Natural killer cell (primary cell): Measurements from ENCODE around the gene ARHGAP26. TPM values are rescaled to one million over a fixed set of nuclear protein-coding genes. Genes with fewer than 3 reads are reported as not detected.
A peak's percentile ranks its signal among the peaks of the same experiment; 100 is the strongest.

Experiments
- ATAC-seq, 3 donors: fragments of 150-1000 bp in 2 of 3; fragments of 200-7000 bp in 1 of 3; cut with Tn5 transposase; 1 replicate in 1 of 3; 2 replicates in 2 of 3; pipeline ENCODE4 v1.10.0; 2021; ENCODE audit warnings: mild to moderate bottlenecking in 2 of 3, moderate library complexity in 2 of 3
- DNase-seq, 2 donors: peaks; one replicate each; pipeline versions ENCODE4 v3.0.0 to v3.0.0-alpha.2; 2013 to 2021; ENCODE audit warnings: mixed read lengths in 1 of 2
- H3K27ac ChIP-seq: one replicate; pipeline ENCODE4 v1.5.1; 2013; ENCODE audit warnings: mild to moderate bottlenecking, low read length
- H3K27me3 ChIP-seq: one replicate; pipeline ENCODE4 v1.6.1; 2013; ENCODE audit warnings: low read length; ENCODE audit not compliant: control insufficient read depth, insufficient read depth
- H3K36me3 ChIP-seq: one replicate; pipeline ENCODE4 v1.6.1; 2013; ENCODE audit warnings: low read length; ENCODE audit not compliant: control insufficient read depth, insufficient read depth
- H3K4me1 ChIP-seq: one replicate; pipeline ENCODE4 v1.6.1; 2013; ENCODE audit warnings: low read length; ENCODE audit not compliant: control insufficient read depth, insufficient read depth
- H3K4me3 ChIP-seq: one replicate; pipeline ENCODE4 v1.5.1; 2013; ENCODE audit warnings: low read length
- H3K9me3 ChIP-seq: one replicate; pipeline ENCODE4 v1.6.1; 2013; ENCODE audit warnings: low read length; ENCODE audit not compliant: control insufficient read depth, insufficient read depth
- H3K27ac Mint-ChIP-seq, 2 donors: one replicate each; pipeline ENCODE4 v1.8.0; 2022; ENCODE audit warnings: mild to moderate bottlenecking in 2 of 2, mixed read lengths in 2 of 2, moderate library complexity in 1 of 2
- H3K27me3 Mint-ChIP-seq, 2 donors: one replicate each; pipeline ENCODE4 v1.8.0; 2022; ENCODE audit warnings: low read depth in 2 of 2, mixed read lengths in 2 of 2
- H3K36me3 Mint-ChIP-seq: one replicate; pipeline ENCODE4 v1.8.0; 2022; ENCODE audit warnings: mixed read lengths
- H3K4me1 Mint-ChIP-seq, 2 donors: one replicate each; pipeline ENCODE4 v1.8.0; 2022; ENCODE audit warnings: mixed read lengths in 2 of 2
- H3K4me3 Mint-ChIP-seq: one replicate; pipeline ENCODE4 v1.8.0; 2022; ENCODE audit warnings: mild to moderate bottlenecking, moderate library complexity, mixed read lengths
- H3K9me3 Mint-ChIP-seq, 2 donors: one replicate each; pipeline ENCODE4 v1.8.0; 2022; ENCODE audit warnings: mixed read lengths in 2 of 2
- WGBS: methylation state at CpG from one replicate; pipeline ENCODE4 v1.1.7; 2013; ENCODE audit warnings: missing lambda C conversion rate; ENCODE audit not compliant: insufficient coverage; 5-methylcytosine and 5-hydroxymethylcytosine counted together
- intact Hi-C: fragments of 100-400 bp; cut with micrococcal nuclease; formaldehyde crosslinking; loops from one replicate; pipeline ENCODE4 v1.14.2; 2022
- total RNA-seq, 4 donors: library from RNA; stranded (reverse); fragments of 120-200 nt in 1 of 4; gene quantifications; one replicate each; pipeline versions ENCODE4 v1.2.3 to v1.2.4, GENCODE V29; 2013 to 2022
- TF ChIP-seq, protein P1 (sequence below): fragments of 200-600 bp; IDR thresholded peaks from one replicate; pipeline ENCODE4 v1.8.0; 2022; ENCODE audit warnings: antibody characterized with exemption

Gene ARHGAP26
- total RNA-seq, 3 donors from 2014 or later (not counting 1 experiment from before 2014, with no cell fraction given) = 153 to 159 (median 158) TPM

DNA sequence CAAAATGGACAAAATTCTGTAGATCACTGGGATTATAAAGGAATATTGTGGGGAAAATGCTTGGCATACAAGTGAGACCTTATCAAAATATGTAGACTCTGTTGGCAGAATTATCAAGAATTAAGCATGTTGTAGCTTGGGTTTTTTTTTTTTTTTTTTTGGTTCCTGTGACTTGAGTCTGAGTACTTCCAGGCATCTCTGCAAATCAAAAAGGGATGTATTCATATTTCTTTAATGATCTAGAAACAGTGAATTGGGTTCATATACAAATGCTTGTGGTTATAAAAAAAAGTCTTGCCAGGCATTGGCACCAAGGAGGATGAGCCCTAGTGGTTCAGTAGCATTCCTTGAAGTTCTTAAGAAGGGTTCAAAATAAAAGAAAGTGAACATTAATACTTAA is 292.2 kb downstream of the ARHGAP26 start:
- H3K36me3 ChIP-seq = peaks cover 23% of the 10 kb centered on the region

DNA sequence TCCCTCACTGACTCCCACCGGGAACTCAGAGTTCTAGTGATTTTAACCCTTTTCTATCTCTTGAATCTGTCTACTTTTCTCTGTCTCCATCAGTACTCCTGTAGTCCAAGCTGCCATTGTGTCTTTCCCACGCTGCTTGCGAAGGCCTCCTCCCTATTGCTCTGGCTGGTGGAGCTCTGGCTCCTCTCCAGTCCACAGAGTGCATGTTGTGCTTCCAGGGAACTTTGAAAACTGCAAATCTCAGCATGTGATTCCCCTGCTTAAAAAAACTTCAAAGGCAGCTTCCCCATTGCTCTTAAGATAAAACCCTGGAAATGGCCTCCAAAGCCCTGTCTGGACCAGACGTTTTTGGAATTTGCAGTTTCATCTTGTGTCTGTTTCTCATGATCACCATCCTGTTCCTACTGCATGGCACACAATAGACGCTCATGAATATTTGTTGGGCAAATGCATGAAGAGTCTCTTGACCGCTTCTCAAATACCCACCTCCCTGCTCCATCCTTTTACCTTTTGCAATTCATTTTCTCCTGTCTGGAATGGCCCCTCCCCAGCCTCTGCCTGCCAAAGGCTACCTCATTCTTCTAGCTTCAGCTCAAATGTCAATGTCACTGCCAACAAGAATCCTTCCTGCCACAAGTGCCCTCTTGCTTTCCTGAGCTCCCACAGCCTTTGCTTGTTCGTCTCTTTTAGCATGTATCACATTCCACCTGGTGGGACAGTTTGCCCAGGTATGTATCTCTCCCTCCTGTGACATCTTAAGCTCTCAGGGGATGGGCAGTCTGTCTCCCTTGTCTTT is 293.2 kb downstream of the ARHGAP26 start:
- Mint-ChIP-seq H3K9me3 (no peaks in the 10 kb centered on the region), H3K27me3 (no peaks in the 10 kb centered on the region), H3K27ac (peak overlapping the region; percentile 4 to 6), H3K4me1 (peaks cover 23 to 34% of the 10 kb centered on the region in 2 donors), H3K36me3 (peaks cover 60% of the 10 kb centered on the region), H3K4me3 (no peak overlapping the region)
- intact Hi-C loops = no loop called here
- H3K4me1 ChIP-seq = no peaks in the 10 kb centered on the region
- WGBS = 95% methylated on average over 7 of the region's 7 CpGs
- no peak overlapping the region for H3K27ac ChIP-seq
- TF ChIP-seq, protein P1, sequence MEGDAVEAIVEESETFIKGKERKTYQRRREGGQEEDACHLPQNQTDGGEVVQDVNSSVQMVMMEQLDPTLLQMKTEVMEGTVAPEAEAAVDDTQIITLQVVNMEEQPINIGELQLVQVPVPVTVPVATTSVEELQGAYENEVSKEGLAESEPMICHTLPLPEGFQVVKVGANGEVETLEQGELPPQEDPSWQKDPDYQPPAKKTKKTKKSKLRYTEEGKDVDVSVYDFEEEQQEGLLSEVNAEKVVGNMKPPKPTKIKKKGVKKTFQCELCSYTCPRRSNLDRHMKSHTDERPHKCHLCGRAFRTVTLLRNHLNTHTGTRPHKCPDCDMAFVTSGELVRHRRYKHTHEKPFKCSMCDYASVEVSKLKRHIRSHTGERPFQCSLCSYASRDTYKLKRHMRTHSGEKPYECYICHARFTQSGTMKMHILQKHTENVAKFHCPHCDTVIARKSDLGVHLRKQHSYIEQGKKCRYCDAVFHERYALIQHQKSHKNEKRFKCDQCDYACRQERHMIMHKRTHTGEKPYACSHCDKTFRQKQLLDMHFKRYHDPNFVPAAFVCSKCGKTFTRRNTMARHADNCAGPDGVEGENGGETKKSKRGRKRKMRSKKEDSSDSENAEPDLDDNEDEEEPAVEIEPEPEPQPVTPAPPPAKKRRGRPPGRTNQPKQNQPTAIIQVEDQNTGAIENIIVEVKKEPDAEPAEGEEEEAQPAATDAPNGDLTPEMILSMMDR = no peak
- ATAC-seq = no peak
- no peaks in the 10 kb centered on the region for H3K27me3 ChIP-seq
- peaks cover 18% of the 10 kb centered on the region for H3K36me3 ChIP-seq
- no peaks in the 10 kb centered on the region for H3K9me3 ChIP-seq
- no peak for DNase-seq
- H3K4me3 ChIP-seq = no peak overlapping the region

More for the DNA sequence above, 292.2 kb downstream of the ARHGAP26 start:
- no peaks in the 10 kb centered on the region for H3K4me1 ChIP-seq
- no peak overlapping the region for H3K4me3 ChIP-seq
- Mint-ChIP-seq H3K27me3 (no peaks in the 10 kb centered on the region), H3K4me3 (no peak overlapping the region), H3K27ac (no peak overlapping the region), H3K9me3 (no peaks in the 10 kb centered on the region), H3K4me1 (peaks cover 23 to 30% of the 10 kb centered on the region in 2 donors), H3K36me3 (peaks cover 61% of the 10 kb centered on the region)
- no peaks in the 10 kb centered on the region for H3K27me3 ChIP-seq
- DNase-seq (no peak), ATAC-seq (no peak)
- TF ChIP-seq, protein P1 = no peak
- H3K27ac ChIP-seq = no peak overlapping the region
- intact Hi-C loops = no loop called here
- no peaks in the 10 kb centered on the region for H3K9me3 ChIP-seq

DNA sequence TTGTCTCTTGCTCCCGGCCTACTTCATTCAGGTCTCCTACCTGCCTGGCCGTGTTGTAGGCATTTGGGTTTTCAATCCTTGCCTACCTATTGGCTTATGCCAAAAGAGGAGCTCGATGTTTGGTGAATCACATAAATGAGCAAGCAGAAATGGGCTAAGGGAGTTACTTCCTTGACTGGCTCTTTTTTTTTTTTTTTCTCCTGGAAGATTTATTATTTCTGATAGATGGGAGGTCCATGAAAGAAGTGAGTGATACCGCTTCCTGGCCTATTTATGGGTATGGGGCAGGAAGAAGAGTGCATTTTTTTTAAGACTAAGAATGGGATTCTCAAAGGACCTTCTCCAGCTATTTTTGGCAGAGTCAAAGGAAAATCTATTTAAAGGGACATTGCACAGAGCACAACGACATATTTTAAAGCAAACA is 294.1 kb downstream of the ARHGAP26 start:
- ATAC-seq (no peak), DNase-seq (no peak)
- no peaks in the 10 kb centered on the region for H3K27me3 Mint-ChIP-seq
- no peak overlapping the region for H3K4me3 Mint-ChIP-seq
- H3K4me1 Mint-ChIP-seq = peaks cover 23 to 40% of the 10 kb centered on the region in 2 donors
- H3K27ac ChIP-seq = no peak overlapping the region
- H3K9me3 ChIP-seq = no peaks in the 10 kb centered on the region
- H3K4me1 ChIP-seq = no peaks in the 10 kb centered on the region
- no peaks in the 10 kb centered on the region for H3K9me3 Mint-ChIP-seq
- intact Hi-C loops = no loop called here
- H3K27me3 ChIP-seq = no peaks in the 10 kb centered on the region
- H3K36me3 ChIP-seq = peaks cover 27% of the 10 kb centered on the region
- H3K36me3 Mint-ChIP-seq = peaks cover 60% of the 10 kb centered on the region
- peak overlapping the region; percentile 4 to 13 for H3K27ac Mint-ChIP-seq
- no peak overlapping the region for H3K4me3 ChIP-seq
- TF ChIP-seq, protein P1 = no peak
- 62% methylated on average over 4 of the region's 5 CpGs for WGBS
